Esophagus muscularis mucosa (tissue), 3 donors: ENCODE results near the gene RPS6KA2.

Experiments used
- POLR2A ChIP-seq: fragments of 450-650 bp; IDR thresholded peaks from one replicate; pipeline ENCODE4 v1.6.1; 2017; ENCODE audit warnings: antibody characterized with exemption, moderate library complexity, mild to moderate bottlenecking, low read depth
- TF ChIP-seq, protein P1 (sequence below), 3 experiments: fragments of 200-600 bp in 2 of 3; fragments of 450-650 bp in 1 of 3; sonication (generic) in 2 of 3; IDR thresholded peaks; one replicate each; pipeline ENCODE4 v1.5.1; 2017 to 2019; ENCODE audit warnings: antibody characterized with exemption in 3 of 3, mild to moderate bottlenecking in 2 of 3, moderate library complexity in 1 of 3

DNA sequence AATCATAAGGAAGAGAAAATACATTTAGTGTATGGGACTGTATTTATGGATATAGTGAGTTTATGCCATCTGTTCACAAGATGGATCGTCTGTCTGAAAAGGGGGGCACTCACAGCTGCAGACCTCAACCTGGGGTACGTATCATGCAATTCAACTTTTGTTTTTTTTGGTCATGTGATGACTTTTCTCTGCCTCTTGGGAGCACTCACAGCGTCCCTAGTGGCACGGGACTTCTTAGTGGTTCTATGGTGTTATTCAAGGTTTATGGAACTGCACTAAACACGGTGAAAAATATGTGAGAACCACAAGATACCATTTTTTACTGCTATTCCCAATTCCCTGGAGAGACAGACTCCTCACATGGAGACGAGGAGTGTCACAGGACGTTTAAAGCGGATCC is 183.9 kb downstream of the RPS6KA2 start:
- no peak for TF ChIP-seq POLR2A
- TF ChIP-seq, protein P1, sequence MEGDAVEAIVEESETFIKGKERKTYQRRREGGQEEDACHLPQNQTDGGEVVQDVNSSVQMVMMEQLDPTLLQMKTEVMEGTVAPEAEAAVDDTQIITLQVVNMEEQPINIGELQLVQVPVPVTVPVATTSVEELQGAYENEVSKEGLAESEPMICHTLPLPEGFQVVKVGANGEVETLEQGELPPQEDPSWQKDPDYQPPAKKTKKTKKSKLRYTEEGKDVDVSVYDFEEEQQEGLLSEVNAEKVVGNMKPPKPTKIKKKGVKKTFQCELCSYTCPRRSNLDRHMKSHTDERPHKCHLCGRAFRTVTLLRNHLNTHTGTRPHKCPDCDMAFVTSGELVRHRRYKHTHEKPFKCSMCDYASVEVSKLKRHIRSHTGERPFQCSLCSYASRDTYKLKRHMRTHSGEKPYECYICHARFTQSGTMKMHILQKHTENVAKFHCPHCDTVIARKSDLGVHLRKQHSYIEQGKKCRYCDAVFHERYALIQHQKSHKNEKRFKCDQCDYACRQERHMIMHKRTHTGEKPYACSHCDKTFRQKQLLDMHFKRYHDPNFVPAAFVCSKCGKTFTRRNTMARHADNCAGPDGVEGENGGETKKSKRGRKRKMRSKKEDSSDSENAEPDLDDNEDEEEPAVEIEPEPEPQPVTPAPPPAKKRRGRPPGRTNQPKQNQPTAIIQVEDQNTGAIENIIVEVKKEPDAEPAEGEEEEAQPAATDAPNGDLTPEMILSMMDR (IDR thresholded peaks at IDR 0.05), result no peak
